Suppressor macrophage (primary cell): ENCODE data around the gene IGF2.
A peak's percentile ranks its signal among the peaks of the same experiment; 100 is the strongest.

ENCODE experiments used
- DNase-seq, 4 experiments: peaks; one replicate each; pipeline ENCODE4 v3.0.0-alpha.2; 2020 to 2022

Gene IGF2

GRCh38 chr11:2091786-2092463, 47.3 kb downstream of the IGF2 start:
- DNase-seq: no peak

- DNase-seq: no peak
Measured at GRCh38 chr11:2091112-2091746, 48.0 kb downstream of the IGF2 start.

GRCh38 chr11:2090172-2091111, 48.7 kb downstream of the IGF2 start:
- DNase-seq: no peak

GRCh38 chr11:2089536-2090165, 49.5 kb downstream of the IGF2 start:
- peak; percentile 34 to 59 (median 50) for DNase-seq

GRCh38 chr11:2088746-2089535, 50.2 kb downstream of the IGF2 start:
- DNase-seq: no peak

- DNase-seq: no peak
Measured at GRCh38 chr11:2088284-2088683, 50.9 kb downstream of the IGF2 start.

GRCh38 chr11:2086239-2087040, 52.7 kb downstream of the IGF2 start:
- no peak for DNase-seq

GRCh38 chr11:2085251-2086066, 53.7 kb downstream of the IGF2 start:
- DNase-seq: no peak

GRCh38 chr11:2084721-2085120, 54.5 kb downstream of the IGF2 start:
- DNase-seq: no peak
